HG03521 (cell line): ENCODE results near the gene BLVRA.
"Not testable (repeated sequence)": the region's sequence is repeated elsewhere in the genome, so short reads cannot be mapped to it uniquely, and the experiment has no call there.

Experiments
- ATAC-seq: cut with Tn5 transposase; IDR thresholded peaks from one replicate; pipeline ENCODE4 v1.9.1; 2021; ENCODE audit warnings: mild to moderate bottlenecking, moderate library complexity; ENCODE audit not compliant: unreplicated experiment

BLVRA gene

DNA sequence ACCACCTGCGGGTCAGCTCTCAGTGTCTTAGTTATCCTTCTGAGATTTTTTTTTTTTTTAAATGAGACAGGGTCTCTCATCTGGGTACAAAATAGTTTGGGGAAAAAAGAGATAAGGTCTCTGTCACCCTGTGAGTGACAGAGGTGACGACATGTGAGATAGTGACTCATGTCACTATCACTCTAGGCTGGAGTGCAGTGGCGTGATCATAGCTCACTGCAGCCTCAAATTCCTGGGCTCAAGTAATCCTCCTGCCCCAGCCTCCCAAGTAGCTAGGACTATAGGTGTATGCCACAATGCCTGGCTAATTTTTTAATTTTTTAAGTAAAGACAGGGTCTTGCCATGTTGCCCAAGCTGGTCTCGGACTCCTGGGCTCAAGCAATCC lies 10.4 kb downstream of the BLVRA start:
- no peak for ATAC-seq

DNA sequence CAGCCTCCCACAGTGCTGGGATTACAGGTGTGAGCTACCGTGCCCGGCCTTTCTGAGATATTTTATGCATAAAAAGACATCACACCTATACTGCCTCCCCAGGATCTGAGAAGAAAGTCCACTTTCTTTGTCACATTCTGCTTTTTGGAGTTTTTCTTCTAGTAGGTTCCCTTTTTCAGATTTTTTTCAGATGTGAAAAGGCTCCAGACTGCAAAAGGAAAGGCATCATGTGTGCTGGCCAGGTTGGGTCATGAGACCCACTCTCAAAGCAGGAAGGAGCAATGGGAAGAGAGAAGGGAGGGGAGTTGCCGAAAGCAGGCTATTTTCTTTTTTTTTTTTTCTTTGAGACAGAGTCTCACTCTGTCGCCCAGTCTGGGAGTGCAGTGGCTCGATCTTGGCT lies 10.8 kb downstream of the BLVRA start:
- no peak for ATAC-seq

DNA sequence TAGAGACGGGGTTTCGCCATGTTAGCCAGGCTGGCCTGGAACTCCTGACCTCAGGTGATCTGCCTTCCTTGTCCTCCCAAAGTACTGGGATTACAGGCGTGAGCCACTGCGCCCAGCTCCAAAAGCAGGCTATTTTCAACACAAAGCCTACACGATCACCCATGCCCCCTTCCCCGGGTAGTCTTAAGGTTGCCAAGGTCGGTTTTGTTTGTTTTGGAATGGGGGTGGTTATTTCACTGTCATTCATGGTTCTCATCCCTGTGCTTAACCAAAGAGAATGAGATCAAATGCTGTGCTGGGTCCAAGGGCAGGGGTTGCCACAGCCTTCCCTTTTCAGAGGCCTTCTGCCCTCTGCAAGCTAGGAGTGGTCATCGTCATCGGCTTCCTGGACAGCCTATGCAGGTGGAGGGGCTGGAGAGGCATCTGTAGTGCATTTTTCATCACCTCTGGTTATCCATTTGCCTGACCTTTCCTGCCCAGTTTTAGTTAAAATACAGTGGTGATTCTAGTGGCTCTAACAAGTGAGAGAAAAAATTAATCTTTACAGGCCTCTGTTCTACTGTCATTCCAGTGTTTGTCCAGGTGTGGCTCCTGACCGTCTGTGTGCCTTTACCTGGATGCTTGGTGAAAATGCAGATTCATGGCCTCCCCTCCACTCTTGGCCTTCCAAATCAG lies 11.4 kb downstream of the BLVRA start:
- ATAC-seq, result no peak

DNA sequence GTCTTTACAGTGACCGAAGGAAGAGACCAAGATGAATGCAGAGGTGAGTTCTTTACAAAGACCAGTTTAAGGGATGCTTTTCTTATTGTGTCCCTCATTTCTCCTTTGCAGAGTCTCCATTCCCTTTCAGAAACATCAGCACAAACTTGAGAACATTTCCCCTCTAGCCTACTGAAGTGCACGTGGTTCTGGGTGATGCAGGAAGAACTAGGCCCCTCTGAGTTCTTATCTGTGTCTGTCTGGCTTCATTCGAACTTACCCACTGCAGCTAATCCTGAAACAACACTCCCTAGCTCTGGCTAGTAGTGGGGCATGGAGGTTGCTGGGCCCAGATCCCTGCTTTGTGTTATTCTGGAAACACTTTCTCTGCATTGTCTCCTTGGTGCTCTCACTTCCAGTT lies 12.6 kb downstream of the BLVRA start:
- no peak for ATAC-seq

DNA sequence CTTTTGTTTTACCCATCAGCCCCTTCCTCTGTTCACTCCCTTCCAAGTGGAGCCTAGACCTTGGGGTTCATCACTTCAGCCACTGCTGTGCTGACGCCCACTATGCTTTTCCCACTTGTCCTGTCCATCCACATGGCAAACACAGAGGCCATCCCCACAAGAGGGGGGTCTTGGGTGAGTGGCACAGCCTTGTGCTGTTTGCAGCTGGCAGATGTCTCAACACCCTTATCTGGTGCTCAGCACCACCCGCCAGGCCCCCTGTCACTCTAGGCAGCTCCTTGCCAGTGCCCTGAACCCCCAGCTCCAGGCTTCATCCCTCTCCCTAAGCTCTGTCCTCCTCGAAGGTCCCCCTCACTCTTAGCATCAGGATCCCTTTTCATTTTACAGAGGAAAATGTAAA lies 13.1 kb downstream of the BLVRA start:
- no peak for ATAC-seq

DNA sequence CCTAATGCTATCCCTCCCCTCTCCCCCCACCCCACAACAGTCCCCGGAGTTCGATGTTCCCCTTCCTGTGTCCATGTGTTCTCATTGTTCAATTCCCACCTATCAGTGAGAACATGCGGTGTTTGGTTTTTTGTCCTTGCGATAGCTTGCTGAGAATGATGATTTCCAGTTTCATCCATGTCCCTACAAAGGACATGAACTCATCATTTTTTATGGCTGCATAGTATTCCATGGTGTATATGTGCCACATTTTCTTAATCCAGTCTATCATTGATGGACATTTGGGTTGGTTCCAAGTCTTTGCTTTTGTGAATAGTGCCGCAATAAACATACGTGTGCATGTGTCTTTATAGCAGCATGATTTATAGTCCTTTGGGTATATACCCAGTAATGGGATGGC lies 14.8 kb downstream of the BLVRA start:
- not testable (repeated sequence) for ATAC-seq

DNA sequence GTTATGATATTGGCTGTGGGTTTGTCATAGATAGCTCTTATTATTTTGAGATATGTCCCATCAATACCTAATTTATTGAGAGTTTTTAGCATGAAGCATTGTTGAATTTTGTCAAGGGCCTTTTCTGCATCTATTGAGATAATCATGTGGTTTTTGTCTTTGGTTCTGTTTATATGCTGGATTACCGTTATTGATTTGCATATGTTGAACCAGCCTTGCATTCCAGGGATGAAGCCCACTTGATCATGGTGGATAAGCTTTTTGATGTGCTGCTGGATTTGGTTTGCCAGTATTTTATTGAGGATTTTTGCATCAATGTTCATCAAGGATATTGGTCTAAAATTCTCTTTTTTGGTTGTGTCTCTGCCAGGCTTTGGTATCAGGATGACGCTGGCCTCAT lies 16.8 kb downstream of the BLVRA start:
- not testable (repeated sequence) for ATAC-seq

DNA sequence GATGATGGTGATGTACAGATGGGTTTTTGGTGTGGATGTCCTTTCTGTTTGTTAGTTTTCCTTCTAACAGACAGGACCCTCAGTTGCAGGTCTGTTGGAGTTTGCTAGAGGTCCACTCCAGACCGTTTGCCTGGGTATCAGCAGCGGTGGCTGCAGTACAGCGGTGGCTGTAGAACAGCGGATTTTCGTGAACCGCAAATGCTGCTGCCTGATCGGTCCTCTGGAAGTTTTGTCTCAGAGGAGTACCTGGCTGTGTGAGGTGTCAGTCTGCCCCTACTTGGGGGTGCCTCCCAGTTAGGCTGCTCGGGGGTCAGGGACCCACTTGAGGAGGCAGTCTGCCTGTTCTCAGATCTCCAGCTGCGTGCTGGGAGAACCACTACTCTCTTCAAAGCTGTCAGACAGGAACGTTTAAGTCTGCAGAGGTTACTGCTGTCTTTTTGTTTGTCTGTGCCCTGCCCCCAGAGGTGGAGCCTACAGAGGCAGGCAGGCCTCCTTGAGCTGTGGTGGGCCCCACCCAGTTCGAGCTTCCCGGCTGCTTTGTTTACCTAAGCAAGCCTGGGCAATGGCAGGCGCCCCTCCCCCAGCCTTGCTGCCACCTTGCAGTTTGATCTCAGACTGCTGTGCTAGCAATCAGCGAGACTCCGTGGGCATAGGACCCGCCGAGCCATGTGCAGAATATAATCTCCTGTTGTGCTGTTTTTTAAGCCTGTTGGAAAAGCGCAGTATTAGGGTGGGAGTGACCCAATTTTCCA lies 20.0 kb downstream of the BLVRA start:
- not testable (repeated sequence) for ATAC-seq

DNA sequence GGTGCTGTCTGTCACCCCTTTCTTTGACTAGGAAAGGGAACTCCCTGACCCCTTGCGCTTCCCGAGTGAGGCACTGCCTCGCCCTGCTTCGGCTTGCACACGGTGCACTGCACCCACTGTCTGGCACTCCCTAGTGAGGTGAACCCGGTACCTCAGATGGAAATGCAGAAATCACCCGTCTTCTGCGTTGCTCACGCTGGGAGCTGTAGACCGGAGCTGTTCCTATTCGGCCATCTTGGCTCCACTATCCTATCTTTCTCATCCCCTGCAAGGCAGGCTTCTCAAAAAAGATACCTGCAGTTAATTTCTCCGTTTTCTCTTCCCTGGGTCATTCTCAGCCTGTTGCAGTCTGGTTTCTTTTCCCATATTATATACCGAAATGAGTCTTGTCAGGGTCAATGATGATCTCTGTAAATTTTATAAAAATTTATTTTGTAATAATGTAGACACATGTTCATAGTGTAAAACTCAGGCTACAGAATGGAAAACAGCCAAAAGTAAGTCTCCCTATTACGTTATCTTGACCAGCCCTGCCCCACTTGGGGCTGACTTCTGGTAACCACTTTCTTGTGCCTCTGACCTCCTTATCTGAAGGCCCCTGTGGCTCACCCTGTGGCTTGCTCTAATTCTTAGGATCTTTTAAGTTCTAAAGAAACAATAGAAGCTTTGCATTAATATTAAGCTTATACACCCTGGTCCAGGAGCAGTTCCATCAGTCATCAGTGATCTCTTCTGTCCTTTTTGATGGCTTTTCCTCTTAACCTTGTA lies 20.7 kb downstream of the BLVRA start:
- ATAC-seq, result no peak

DNA sequence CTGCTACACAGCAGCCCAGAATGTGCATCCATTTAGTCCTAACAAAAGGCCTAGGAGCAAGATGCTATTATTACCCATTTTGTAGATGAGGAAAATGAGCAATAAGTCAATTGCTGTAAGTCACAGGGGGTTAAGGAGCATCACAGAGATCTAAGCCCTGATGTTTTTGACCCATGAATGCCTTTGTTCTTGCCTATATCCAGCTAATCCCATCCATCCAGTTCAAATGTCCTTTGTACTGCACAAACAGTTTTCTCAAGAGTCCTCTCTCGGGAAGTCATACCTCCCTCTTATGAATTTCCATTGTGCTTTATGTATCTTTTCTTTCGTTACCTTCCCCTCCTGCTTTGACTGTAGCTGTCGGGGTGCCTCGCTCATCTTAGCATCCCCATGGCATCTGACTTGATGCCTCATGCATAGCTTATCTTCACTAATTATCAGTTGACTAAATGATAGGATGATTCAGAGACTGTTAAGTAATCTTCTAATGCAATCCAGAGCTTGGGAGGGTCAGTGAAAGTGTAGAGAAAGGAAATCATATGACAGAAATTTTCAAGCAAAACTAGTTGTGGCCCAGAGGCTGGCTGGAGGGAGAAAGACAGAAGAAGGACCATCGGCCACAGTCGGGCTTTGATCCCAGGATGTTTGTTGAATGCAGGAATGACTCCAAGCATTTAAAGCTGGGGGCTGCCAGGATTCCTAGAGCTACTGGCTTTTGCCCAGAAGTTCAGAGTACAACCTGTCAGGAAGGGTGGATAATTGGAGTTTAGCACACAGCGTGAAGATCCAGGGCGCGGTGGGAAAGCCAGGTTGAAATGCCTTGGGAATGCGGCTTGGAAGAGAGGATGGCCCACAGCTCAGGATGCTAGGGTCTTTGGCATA lies 23.5 kb downstream of the BLVRA start:
- ATAC-seq, result no peak

DNA sequence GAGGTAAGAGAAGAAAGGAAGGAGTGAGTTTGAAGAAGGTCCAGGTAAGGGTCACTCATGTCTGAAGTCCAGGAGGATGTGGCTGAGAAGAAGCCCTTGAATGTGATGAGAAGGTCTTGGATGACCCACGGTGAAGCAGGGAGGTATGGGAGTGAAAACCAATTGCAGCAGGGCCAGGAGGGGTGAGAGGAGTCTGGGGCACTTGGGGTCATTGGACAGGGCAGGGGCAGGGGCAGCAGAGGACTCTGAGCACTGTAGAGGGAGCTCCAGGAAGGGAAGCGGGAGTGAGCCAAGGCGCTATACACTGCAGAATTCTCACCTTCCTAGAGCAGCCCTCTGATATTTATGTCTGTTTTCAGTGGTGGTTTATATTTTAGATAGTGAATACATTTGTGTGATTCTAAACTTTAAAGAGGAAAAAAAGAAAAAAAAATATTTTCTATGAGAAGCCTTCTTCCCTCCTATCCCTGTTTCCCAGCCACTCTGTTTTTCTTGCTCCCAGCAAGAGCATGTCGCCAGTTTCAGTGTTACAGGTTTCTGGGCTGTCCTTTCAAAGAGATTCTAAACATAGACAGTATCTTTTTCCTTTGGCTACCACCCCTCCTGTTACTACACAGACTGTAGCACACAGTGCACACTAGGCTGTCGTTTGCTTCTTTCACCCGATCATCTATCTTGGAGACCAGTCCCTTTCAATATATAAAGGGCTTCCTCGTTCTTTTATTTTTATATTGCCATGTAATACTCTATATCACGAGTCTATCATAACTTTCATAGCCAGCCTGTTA lies 24.5 kb downstream of the BLVRA start:
- no peak for ATAC-seq

DNA sequence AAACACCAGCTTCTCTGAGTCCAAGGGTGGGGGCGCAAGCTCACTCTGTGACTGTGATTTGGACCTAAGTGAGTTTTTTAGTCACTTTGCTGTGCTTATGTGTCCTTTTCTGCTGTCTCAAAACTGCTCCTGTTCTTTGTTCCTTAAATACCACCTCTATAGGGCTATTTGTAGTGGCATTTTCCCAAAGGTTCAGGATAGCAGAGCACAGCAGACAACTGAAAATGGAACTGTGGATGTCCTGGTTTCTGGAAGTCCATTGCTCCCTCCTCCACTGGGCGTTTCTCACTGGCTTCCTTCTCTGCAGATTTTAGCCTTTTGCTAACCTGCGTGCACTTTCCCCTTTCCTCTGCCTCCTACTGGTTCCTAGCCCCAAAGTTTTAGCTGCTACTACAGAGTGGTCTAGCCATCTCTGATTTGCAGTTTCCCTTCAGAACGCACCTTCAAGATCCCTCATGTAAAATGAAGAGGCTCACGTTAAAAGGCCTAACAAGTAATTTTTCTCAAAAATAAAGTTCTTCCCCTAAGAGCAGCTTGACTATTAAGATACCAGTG lies 25.6 kb downstream of the BLVRA start:
- peak; percentile 7 for ATAC-seq

DNA sequence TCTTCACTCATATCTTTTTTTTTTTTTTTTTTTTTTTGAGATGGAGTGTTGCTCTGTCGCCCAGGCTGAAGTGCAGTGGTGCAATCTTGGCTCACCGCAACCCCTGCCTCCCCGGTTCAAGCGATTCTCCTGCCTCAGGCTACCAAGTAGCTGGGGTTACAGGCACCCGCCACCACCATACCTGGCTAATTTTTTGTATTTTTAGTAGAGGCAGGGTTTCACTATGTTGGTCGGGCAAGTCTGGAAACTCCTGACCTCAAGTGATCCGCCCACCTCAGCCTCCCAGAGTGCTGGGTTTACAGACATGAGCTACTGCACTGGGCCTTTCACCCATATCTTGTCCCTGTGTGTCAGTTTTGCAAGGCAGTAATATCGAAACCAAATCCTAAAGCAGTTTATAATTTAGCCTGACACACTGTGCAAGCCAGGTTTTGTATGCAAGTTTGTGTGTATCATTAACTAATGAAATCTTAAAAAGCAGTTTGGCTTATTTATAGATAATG lies 26.2 kb downstream of the BLVRA start:
- peak; percentile 84 for ATAC-seq

DNA sequence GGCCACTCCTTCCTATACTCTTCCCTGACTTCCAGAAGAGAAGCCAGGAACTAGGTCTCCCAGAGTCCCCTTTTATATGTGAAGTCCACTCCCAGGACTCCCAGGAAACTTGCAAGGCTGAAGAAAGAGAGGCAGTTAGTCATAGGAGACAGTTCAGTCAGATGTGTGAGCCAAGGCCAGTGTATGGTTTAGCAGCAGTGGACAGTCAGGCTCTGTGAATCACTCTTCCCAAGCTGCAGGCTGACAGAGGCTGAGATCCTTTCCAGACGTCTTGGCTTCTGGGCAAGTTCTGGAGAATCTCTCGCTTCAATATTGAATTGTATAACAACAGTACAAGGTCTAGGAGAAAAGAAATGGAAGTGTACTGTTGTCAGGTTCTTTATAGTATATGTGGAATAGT lies 26.9 kb downstream of the BLVRA start:
- ATAC-seq, result no peak

DNA sequence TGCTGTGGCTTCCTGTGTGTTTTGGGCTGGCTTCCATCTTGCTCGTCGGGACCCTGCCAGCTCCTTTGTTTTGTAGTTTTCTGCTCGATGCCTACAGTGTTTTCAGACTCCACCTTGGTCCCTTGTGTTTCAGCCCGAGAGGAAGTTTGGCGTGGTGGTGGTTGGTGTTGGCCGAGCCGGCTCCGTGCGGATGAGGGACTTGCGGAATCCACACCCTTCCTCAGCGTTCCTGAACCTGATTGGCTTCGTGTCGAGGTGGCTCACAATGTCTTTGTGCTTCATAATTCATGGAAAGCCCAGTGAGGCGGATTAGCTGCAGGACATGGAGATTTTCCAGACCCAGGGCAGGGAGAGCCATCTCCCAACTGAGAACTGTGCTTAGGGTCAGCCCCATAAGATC lies 29.3 kb downstream of the BLVRA start:
- no peak for ATAC-seq

DNA sequence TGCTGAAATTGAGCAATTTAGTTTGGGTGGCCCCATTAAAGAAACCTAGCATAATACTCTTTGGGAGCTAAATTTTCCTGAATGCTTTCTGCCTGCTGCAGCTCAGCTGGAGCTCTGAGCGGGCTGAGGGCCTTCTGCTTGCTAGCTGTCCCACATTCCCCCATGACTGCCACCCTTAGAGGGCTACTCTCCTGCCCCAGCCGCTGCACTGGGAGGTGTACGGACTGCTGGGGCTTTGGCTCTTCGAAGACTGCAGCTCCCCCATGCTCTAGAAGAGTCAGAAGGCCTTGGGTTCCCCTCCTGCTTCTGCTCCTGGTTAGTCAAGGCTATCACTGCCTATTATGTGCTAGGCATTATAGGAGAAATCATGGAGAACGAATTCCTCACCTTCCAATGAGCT lies 31.5 kb downstream of the BLVRA start:
- no peak for ATAC-seq

DNA sequence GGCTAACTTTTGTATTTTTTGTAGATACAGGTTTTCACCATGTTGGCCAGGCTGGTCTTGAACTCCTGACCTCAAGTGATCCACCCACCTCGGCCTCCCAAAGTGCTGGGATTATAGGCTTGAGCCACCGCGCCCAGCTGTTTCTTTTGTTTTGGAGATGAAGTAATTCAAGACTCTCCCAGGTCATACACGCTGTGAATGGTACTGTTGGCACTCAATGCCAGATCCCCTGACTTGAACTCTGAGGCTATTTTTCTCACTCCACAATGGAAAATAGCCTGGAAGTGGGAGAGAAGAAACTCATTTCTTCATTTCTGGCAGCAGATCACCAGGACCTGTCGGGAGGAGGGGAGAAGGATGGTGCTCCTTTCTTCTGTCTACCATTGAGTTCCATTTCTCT lies 32.4 kb downstream of the BLVRA start:
- ATAC-seq, result no peak

DNA sequence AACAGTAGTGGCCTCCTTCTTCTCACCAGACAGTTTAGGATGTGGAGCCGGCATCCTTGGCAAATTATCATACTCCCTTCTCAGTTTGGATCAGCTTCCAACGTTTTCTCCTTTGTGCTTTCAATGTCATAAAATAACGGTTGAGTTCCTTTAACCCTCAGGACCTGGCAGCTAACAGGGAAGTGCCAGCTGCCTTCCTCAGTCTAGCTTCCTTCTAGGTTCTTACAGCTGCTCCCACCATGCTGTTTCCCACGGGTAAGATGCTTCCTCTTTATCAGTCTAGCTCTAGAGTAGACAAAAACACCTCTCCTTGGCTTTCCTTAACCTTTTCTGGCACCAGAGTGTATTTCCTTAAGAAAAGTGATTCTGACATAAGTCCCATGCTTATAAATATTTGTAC lies 33.2 kb downstream of the BLVRA start:
- no peak for ATAC-seq

DNA sequence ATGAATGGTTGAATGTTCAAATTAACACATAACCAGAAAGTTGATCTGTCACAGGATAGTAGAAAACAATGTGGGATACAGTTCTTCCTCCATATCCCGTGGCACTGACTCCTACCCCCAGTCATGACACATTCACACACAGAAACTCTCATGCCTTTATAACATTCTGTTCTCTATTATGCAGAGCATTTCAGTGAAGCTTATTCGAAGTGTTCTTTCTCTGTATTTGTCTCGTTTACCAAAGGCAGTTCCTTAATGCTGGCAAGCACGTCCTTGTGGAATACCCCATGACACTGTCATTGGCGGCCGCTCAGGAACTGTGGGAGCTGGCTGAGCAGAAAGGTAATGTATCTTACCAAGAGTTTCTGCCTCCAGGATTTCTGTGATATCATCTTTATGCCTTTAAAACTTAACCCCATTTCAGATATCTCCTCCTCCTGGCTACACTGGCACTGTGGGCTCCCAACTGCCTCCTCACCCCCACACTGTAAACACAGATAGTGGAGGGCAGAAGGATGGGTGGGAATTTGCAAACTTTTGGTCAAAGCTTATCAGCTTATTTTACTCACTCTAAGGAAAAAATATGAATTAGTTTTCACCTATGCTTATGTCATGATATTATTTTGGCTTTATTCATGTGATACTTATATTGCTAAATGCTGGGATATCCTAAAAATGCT lies 34.1 kb downstream of the BLVRA start:
- no peak for ATAC-seq
